ENCODE measurements around the gene PPIE.
"Not testable (repeated sequence)": the region's sequence is repeated elsewhere in the genome, so short reads cannot be mapped to it uniquely, and the experiment has no call there.

PPIE gene

GRCh38 chr1:39777896-39778295, 39.2 kb downstream of the PPIE start:
- not testable (repeated sequence) for DNase-seq (ENCODE audit: low spot score)

DNA sequence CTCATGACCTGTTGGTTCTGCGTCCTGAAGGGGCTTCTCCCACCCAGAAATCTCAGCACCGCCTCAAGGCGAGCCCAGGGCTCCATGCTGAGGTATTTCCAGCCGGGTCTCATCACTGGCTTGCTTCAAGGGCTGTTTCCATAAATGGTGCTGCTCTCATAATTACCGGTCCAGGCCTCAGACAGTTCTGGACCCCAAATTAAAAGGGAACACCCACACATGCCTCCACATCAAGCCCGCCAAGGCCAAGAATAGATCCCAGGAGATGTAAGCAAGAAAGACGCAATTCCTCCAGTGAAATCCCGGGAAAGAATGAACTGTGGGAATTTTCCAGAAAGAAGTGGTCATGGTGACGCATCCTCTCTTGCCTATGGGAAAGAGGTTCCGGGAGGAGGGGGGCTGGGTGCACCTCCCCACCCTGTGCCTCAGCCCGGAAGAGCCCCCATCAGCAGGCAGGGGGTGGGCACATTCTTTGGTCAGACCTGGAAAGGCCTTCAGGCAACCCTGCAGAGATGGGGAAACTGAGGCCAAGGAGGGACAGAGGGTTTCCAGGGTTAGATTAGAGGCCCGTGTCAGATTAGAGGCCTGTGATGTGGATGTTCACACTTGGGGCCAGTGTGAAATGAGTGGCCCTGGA, 39.9 kb downstream of the PPIE start:
- DNase-seq (ENCODE audit: low spot score) = not testable (repeated sequence)

- DNase-seq (ENCODE audit: low spot score) = no peak
Observed at GRCh38 chr1:39779137-39779536, 40.5 kb downstream of the PPIE start.

GRCh38 chr1:39779821-39780220, 41.1 kb downstream of the PPIE start:
- DNase-seq (ENCODE audit: low spot score) = no peak

DNA sequence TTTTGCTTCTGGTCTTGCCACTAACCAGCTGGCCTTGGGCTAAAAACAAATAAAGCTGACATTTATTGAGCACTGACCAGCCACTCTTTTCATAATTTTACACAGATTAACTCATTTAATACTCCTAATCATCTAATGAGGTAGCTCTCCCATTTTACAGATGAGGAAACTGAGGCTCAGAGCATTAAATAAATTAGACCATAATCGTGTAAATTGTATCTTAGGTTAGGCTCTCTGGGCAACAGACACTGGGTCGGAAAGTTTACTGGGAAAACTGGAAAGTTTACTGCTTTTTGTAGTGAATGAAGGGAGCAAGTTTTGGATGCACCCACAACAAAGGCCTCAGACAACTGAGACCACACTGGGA, 42.6 kb downstream of the PPIE start:
- no peak for DNase-seq (ENCODE audit: low spot score)

GRCh38 chr1:39782103-39782502, 43.4 kb downstream of the PPIE start:
- no peak for DNase-seq (ENCODE audit: low spot score)

DNA sequence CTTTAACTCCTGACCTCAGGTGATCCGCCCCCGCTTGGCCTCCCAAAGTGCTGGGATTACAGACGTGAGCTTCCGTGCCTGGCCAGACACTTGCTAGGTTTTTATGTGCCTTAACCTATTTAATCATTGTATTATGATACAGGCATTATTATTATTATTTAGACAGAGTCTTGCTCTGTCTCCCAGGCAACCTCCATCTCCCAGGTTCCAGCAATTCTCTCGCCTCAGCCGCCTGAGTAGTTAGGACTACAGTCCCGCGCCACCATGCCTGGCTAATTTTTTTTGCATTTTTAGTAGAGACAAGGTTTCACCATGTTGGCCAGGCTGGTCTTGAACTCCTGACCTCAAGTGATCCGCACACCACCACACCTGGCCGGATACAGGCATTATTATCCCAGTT, 44.0 kb downstream of the PPIE start:
- DNase-seq (ENCODE audit: low spot score) = not testable (repeated sequence)

DNA sequence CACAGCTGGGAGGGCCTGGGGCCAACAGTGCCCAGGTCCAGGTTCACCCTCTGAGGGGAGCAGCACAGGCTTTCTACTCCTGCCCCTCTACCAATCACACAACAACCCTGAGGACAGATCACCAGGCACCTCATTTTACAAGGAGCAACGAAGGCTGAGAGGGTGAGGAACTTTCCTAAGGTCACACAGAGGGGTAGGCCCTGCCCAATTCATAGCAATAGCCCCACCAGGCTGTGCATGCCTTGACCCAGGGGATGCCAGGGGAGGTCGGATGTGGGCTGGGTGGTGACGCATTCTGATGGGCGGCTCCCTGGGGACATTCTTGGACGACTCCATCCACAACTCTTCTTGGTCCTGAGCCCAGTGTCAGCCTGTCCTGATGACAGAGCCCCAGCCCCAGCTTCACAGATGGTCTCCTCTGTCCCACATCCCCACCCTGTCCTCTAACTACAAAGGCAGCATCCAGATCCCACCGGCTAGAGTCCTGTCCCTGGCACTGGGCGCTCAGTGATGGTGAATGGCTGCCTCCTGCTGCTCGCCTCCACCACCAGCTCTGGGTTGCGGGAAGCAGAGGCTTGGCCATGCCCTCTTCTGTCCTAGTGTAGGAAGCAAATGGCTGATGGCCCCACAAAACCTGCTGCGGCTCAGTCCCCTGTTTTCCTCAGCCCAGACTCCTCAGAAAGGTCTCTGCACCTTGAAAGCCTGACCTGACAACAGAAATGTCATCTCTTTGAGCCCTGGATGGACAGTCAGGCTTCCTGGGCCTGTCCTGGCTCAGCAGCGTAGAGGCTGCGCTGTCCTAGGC, 47.8 kb downstream of the PPIE start:
- DNase-seq (ENCODE audit: low spot score) = not testable (repeated sequence)

DNA sequence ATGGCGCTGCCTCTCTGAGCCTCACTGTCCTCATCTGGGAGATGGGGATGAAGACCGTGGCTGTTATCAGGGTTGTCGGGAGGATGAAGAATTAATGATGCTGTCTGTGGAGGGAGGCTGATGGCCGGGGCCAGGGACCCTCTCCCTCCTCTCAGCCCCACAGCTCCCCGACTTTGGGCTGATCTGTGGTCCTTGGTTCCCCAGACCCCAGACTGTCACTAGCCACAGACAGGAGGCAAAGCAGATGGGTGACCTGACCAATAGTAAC, 48.4 kb downstream of the PPIE start:
- DNase-seq (ENCODE audit: low spot score) = not testable (repeated sequence)

DNA sequence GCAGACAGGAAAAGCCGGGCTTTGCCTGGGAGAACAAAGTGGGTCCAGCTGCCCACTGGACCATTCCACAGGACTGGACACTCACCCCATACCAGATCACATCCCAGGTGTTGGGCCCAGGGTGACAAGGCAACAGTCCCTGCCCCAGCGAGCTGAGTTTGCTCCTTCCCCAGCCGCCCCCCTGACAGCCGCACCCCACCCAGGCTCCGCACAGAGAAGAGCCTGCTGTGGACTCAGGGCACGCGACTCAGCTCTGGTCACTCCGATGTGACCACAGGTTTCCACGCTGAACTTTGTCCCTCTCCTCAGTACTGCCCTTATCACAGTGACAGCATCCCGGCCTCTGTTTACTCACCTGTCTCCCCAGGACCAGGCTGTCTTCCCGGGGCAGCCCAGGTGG, 48.8 kb downstream of the PPIE start:
- DNase-seq (ENCODE audit: low spot score) = no peak

- DNase-seq (ENCODE audit: low spot score) = not testable (repeated sequence)
Observed at GRCh38 chr1:39787964-39788363, 49.3 kb downstream of the PPIE start.

DNA sequence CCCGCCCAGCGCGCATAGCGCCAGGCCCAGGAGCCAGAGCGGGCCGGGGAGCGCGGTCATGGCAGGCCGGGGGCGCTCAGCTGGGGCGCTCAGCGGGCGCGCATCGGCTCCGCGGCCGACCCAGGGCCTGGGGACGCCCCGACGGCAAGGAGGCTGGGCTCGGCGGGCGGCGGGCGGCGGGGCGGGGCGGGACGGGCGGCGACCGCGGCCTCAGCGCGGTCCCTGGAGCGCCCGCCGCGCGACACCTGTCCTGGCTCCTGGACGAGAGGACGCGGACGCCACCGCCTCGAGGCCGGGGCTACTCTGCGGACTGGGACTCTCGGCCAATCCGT, 49.7 kb downstream of the PPIE start:
- no peak for DNase-seq (ENCODE audit: low spot score)

- DNase-seq (ENCODE audit: low spot score) = peak; percentile 57
Observed at GRCh38 chr1:39788758-39789570, 50.3 kb downstream of the PPIE start, which contains the start of gene BMP8B. Gene BMP8B (minus strand): TSS chr1:39788865. CDS start chr1:39788485, 380 bp downstream.

- no peak for DNase-seq (ENCODE audit: low spot score)
Observed at GRCh38 chr1:39789571-39790110, 51.0 kb downstream of the PPIE start.

- DNase-seq (ENCODE audit: low spot score) = no peak
Observed at GRCh38 chr1:39791838-39792237, 53.2 kb downstream of the PPIE start.

DNA sequence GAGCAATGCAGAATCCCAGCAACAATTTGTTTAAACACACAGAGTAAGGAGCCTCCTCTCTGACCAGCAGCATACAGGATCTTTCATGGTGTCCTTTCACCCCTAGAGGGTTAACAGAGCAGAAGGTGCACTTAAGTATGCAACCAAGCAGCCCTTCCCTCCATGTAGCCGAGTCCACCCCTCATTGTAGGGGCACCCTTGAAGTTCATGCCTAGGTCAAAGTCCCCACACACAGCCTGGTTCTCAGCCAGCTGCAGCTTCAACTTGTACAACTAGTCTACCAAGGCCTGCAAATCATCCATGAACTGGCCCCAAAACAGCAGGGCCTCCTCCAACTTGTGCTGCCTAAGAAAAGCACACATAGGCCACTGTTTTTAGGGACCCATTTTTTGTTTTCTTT, 57.0 kb downstream of the PPIE start:
- no peak for DNase-seq (ENCODE audit: low spot score)

DNA sequence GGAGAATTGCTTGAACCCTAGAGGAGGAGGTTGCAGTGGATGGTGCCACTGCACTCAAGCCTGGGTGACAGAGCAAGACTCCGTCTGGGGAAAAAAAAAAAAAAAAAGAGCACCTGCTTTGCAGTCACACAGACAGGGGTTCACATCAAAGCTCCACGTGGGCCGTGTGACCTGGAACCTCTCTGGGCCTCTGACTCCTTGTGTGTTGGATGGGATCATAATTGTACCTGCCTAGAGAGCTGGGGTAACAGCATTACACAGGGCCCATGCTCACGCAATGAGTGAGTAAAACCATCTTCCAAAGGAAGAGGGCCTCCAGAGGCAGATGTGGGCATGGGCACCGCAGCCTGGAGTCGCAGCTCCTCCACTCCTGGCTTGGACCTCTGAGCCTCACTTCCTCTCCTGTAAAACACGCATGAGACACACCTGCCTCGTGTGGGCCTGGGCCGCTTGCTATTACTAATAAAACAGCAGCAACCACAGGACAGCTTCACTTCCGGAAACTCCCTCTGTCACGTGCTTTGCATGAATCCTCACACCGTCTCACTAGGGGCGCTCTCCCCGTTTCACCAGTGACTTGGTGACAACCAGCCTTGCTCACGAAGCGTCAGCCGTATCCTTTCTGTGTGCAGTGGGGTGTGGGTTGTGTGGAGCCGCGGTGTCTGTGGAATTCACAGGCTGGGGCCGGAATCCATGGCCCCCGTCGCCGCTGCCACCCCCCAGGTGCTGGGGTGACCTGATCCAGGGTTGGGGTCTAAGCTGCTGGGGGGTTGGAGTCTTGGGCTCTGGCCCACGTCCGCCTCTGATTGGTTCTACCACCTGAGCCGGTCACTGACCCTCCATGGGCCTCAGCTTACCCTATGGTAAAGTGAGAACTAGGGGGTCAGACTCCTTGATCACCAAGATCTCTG, 60.4 kb downstream of the PPIE start:
- peak; percentile 96 for DNase-seq (ENCODE audit: low spot score)

DNA sequence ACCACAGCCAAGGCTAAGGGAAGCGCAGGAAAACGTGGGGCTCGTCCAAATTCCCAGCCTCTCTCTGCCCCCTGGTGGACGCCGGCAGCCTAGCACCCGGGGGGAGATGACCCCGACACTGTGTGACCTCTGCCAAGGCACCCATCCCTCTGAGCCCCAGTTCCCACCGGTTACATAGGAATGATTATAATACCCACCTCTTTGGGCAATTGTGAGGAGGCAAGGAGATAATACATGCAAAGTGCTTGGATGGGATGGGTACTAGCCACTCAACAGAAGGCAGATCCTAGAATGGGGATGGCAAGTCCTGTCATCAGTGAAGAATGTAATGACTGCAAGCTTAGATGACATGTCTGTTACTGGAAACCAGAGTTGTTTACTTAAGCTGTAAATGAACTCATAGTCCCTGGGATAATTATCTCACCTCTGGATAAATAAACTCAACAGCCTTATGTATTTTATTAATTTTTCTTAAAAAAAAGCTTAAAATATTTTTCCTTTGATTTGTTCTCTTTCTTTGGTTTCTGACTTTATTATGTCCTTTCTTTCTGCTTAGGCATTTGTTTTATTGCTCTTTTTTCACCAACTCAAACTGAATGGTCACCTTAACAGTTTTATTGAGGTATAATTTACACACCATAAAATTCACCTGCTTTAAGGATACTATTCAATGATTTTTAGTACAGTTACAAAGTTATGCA, 61.2 kb downstream of the PPIE start:
- DNase-seq (ENCODE audit: low spot score) = peak; percentile 94

DNA sequence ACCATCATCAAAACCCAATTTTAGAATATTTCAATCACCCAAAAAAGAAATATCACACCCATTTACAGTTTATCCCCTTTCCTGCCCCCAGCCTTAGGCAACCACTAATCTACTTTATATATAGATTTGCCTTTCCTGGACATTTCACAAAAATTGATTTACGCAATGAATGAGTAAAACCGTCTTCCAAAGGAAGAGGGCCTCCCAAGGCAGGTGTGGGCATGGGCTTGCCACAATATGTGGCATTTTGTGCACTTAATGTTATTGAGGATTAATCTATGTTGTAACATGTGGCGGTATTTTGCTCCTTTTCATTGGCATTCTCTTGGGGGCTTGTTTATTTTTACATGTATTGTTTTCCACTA, 61.8 kb downstream of the PPIE start:
- no peak for DNase-seq (ENCODE audit: low spot score)

GRCh38 chr1:39802496-39803260, 64.0 kb downstream of the PPIE start:
- DNase-seq (ENCODE audit: low spot score) = no peak
